T-helper 22 cell (primary cell): Measurements from ENCODE around the gene ARHGAP24.
"Not testable (repeated sequence)": the region's sequence is repeated elsewhere in the genome, so short reads cannot be mapped to it uniquely, and the experiment has no call there.

Experiments used
- DNase-seq: peaks from one replicate; pipeline ENCODE4 v3.0.0-alpha.2; 2020; ENCODE audit warnings: low read depth

ARHGAP24 gene

GRCh38 chr4:85518526-85518925 lies 43.6 kb downstream of the ARHGAP24 start:
- DNase-seq = not testable (repeated sequence)

- DNase-seq = no peak
Measured at GRCh38 chr4:85520765-85521749, 46.1 kb downstream of the ARHGAP24 start.

GRCh38 chr4:85522277-85522676 lies 47.3 kb downstream of the ARHGAP24 start:
- no peak for DNase-seq

GRCh38 chr4:85522836-85523235 lies 47.9 kb downstream of the ARHGAP24 start:
- no peak for DNase-seq

GRCh38 chr4:85527815-85528214 lies 52.9 kb downstream of the ARHGAP24 start:
- no peak for DNase-seq

- DNase-seq = no peak
Measured at GRCh38 chr4:85531560-85532341, 56.8 kb downstream of the ARHGAP24 start.

- no peak for DNase-seq
Measured at GRCh38 chr4:85534120-85534519, 59.2 kb downstream of the ARHGAP24 start.

GRCh38 chr4:85543832-85544231 lies 68.9 kb downstream of the ARHGAP24 start:
- no peak for DNase-seq

GRCh38 chr4:85544751-85545150 lies 69.8 kb downstream of the ARHGAP24 start:
- no peak for DNase-seq

GRCh38 chr4:85548116-85548515 lies 73.2 kb downstream of the ARHGAP24 start:
- DNase-seq = no peak

- no peak for DNase-seq
Measured at GRCh38 chr4:85548841-85549240, 73.9 kb downstream of the ARHGAP24 start.

GRCh38 chr4:85555206-85555605 lies 80.3 kb downstream of the ARHGAP24 start:
- DNase-seq = no peak

- DNase-seq = no peak
Measured at GRCh38 chr4:85556283-85556682, 81.3 kb downstream of the ARHGAP24 start.

GRCh38 chr4:85557016-85557901 lies 82.3 kb downstream of the ARHGAP24 start:
- no peak for DNase-seq

- DNase-seq = no peak
Measured at GRCh38 chr4:85565761-85566480, 91.0 kb downstream of the ARHGAP24 start.

GRCh38 chr4:85569730-85570299 lies 94.9 kb downstream of the ARHGAP24 start:
- DNase-seq = no peak

GRCh38 chr4:85570388-85570787 lies 95.4 kb downstream of the ARHGAP24 start:
- DNase-seq = no peak

- DNase-seq = no peak
Measured at GRCh38 chr4:85571008-85571407, 96.1 kb downstream of the ARHGAP24 start.

GRCh38 chr4:85573270-85573669 lies 98.3 kb downstream of the ARHGAP24 start:
- no peak for DNase-seq

- DNase-seq = no peak
Measured at GRCh38 chr4:85577307-85577706, 102.4 kb downstream of the ARHGAP24 start.

GRCh38 chr4:85579942-85580341 lies 105.0 kb downstream of the ARHGAP24 start:
- no peak for DNase-seq
